HL-60/S4 (cell line): Measurements from ENCODE around the gene EFL1.

Experiments
- in situ Hi-C: fragments of 300-500 bp; cut with MboI; formaldehyde crosslinking; loops from 2 replicates; pipeline ENCODE4 v1.14.3; 2022; ENCODE audit warnings: low sequenced_read_pairs

Gene EFL1

DNA sequence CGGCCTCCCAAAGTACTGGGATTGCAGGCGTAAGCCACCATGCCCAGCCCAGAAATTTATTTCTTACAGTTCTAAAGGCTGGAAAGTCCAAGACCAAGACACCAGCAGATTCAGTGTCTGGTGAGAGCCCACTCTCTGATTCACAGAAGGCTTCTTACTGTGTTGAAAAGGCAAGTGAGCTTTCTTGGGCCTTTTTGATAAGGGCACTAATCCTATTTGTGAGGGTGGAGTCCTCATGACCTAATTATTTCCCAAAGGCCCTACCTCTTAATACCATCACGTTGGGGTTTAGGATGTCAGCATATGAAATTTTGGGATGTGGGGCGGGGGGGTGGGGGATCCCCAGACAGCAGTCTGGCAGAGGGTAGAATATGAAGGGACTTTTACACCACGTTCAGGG, 169.2 kb downstream of the EFL1 start:
- in situ Hi-C loops = no loop called here

DNA sequence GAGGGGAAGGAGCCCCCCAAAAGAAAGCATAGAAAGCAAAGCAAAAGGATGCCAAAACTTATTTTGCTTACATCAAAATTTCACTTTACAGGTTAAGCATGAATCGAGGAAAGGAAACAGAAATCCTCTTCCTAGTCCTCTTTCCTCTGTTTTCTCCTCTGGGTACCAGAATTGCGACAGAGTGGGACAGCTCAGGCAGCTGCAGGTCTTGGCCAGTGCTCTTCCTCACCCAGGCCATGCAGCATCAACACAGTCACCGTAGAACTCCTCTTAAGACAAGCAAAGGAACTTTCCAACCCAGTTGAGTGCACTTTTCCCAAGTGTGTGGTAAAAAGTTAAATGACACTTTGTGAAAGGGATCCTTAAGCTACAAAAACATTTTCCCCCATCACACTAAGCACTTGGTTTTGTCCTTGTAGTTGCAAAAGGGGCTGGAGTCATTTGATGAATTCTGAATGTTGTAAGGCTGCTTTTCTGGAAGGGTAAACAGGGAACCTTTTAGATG, 170.8 kb downstream of the EFL1 start:
- in situ Hi-C loops = no loop called here

DNA sequence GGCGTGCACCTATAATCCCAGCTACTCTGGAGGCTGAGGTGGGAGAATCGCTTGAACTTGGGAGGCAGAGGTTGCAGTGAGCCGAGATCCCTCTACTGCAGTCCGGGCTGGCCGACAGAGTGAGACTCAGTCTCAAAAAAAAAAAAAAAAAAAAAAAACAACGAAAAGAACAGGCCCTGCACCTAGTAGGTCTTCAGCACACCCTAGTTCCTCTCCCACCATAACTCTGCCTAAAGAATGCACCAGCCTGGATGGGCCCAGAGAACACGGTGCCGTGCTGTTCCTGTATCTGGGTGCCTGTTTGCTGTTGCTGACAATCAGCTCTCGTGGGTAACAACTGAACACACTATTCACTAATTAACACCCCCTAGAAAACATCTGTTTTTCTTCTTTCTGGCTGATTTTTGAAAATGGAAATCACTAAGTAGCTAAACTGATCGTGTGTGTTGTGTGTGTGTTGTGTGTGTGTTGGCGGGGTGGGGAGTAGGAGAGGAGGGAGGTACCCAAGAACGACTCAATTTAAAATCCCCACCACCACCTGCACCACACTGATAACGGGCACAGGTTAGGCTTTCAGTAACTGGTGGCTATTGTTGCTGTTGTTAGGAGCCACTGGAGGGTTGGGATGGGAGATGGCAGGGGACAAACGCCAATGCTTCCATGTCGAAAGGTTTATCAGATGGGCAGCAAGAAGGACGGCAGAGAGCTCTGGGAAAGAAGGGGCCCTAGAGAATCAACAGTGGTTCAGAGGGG, 176.1 kb downstream of the EFL1 start:
- in situ Hi-C loops = no loop called here

DNA sequence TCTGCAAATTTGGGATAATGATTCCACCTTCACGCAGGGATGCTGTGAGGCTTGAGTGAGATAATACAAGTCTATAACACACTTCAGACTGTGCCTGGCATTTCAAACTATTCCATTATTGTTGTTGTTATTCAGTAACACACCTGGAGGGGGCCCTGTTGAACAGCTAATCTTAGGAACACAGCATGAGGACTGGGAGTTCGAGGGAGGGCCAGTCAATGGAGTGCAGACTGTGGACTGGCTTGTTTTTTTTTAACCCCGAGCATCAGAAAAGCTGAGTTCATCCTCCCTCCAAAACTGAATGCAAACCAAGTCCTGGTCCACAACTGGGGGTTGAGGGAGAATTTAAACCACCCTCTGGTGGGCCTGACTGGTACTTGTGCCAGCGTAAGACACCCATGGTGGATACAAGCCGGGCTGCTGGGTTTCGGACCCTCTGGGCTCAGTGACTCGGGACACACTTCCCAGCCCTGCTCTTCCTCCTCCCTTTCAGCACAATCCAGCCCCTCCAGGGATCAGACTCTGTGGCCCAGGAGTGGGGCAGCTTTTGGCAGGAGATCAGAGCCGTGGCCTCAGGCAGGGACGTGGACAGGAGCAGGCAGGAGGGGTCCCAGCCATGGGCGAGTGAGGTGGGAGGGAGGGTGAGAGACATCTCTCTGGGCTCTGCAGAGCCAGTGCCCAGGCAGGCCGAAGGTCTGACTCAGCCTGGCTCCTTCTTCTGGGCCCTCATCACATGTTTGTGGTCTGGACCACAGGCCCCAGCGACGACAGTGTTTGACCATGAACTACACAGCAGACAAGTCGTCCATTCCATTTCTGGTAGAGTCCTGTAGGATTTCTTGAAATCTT, 180.4 kb downstream of the EFL1 start:
- in situ Hi-C loops = no loop called here

DNA sequence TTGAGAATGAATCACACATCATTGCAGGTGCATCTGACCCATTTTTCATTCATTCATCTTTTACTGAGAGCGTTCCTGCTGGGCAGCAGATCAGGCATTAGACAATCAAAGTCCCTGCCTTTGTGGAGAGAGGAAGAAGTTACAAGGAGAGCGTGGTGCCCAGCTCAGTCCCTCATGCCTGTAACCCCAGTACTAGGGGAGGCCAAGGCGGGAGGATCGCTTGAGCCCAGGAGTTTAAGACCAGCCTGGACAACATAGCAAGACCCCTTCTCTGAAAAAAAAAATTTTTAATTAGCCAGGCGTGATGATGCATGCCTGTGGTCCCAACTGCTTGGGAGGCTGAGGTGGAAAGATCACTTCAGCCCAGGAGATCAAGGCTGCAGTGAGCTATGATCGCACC, 181.8 kb downstream of the EFL1 start:
- in situ Hi-C loops = no loop called here
